ENCODE results near the gene SYP.

- TF ChIP-seq ZNF124 (CRISPR knock-in tag; IDR thresholded peaks at IDR 0.05) (no peak), BMI1 (IDR thresholded peaks at IDR 0.05; ENCODE audit: low read length) (no peak), USF1 (CRISPR knock-in tag; IDR thresholded peaks at IDR 0.05) (no peak)
Measured at GRCh38 chrX:49212861-49213260, 12.9 kb upstream of the SYP start.
